Spleen (tissue), 11 donors: ENCODE results near the gene CREBRF. TPM values are rescaled to one million over a fixed set of nuclear protein-coding genes. Genes with fewer than 3 reads are reported as not detected.
"Not testable (repeated sequence)": the region's sequence is repeated elsewhere in the genome, so short reads cannot be mapped to it uniquely, and the experiment has no call there.

Experiments
- DNase-seq: peaks from one replicate; pipeline ENCODE4 v3.0.0-alpha.2; 2020
- H3K27ac ChIP-seq, 8 donors: fragments of 200-600 bp; sonication (generic) in 7 of 8; 1 replicate in 4 of 8; 2 replicates in 4 of 8; pipeline versions ENCODE4 v1.5.0 to v1.8.0; 2016 to 2021; ENCODE audit warnings: inconsistent platforms in 4 of 8, mild to moderate bottlenecking in 4 of 8, moderate library complexity in 1 of 8
- H3K27me3 ChIP-seq, 7 donors: fragments of 200-600 bp; sonication (generic) in 6 of 7; replicated peaks in 1 of 7; 1 replicate in 4 of 7; 2 replicates in 3 of 7; pipeline versions ENCODE4 v1.5.0 to v1.8.0; 2016 to 2021; ENCODE audit warnings: inconsistent platforms in 3 of 7, mild to moderate bottlenecking in 1 of 7
- H3K36me3 ChIP-seq, 6 donors: fragments of 200-600 bp; sonication (generic) in 5 of 6; 1 replicate in 4 of 6; 2 replicates in 2 of 6; pipeline versions ENCODE4 v1.5.0 to v1.8.0; 2016 to 2021; ENCODE audit warnings: inconsistent platforms in 2 of 6
- H3K4me1 ChIP-seq, 6 donors: fragments of 200-600 bp; sonication (generic) in 5 of 6; 1 replicate in 3 of 6; 2 replicates in 3 of 6; pipeline versions ENCODE4 v1.5.0 to v1.8.0; 2016 to 2021; ENCODE audit warnings: inconsistent platforms in 3 of 6
- H3K4me3 ChIP-seq, 8 donors: fragments of 200-600 bp; sonication (generic) in 7 of 8; 1 replicate in 4 of 8; 2 replicates in 4 of 8; pipeline versions ENCODE4 v1.5.0 to v1.8.0; 2016 to 2021; ENCODE audit warnings: inconsistent platforms in 4 of 8, mild to moderate bottlenecking in 4 of 8, moderate library complexity in 2 of 8
- H3K9me3 ChIP-seq, 8 donors: fragments of 200-600 bp; sonication (generic) in 7 of 8; 1 replicate in 4 of 8; 2 replicates in 4 of 8; pipeline versions ENCODE4 v1.5.0 to v1.8.0; 2016 to 2021; ENCODE audit warnings: inconsistent platforms in 4 of 8
- CTCF ChIP-seq, 11 experiments: fragments of 200-600 bp in 7 of 11; fragments of 450-650 bp in 4 of 11; sonication (generic) in 4 of 11; IDR thresholded peaks in 8 of 11; conservative IDR thresholded peaks in 3 of 11; 1 replicate in 7 of 11; 2 replicates in 4 of 11; pipeline versions ENCODE4 v1.4.0 to v1.8.0; 2016 to 2021; ENCODE audit warnings: antibody characterized with exemption in 11 of 11, inconsistent platforms in 4 of 11, mild to moderate bottlenecking in 1 of 11
- POLR2A ChIP-seq, 3 donors: fragments of 450-650 bp; IDR thresholded peaks; one replicate each; pipeline ENCODE4 v1.5.1; 2017; ENCODE audit warnings: antibody characterized with exemption in 3 of 3, mild to moderate bottlenecking in 1 of 3
- POLR2AphosphoS5 ChIP-seq, 3 donors: sonication (generic); formaldehyde crosslinking; IDR thresholded peaks; one replicate each; pipeline ENCODE4 v1.5.1; 2017; ENCODE audit warnings: antibody characterized with exemption in 3 of 3
- WGBS, 5 donors: extraction: QIAGEN DNeasy Blood & Tissue Kit in 3 of 5; methylation state at CpG; one replicate each; pipeline versions ENCODE4 v1.1.5 to v1.1.7; 2013 to 2018; 5-methylcytosine and 5-hydroxymethylcytosine counted together
- intact Hi-C: fragments of 100-400 bp; cut with DNase I; formaldehyde crosslinking; loops from one replicate; pipeline ENCODE4 v1.15.0; 2023; ENCODE audit warnings: low total_unique reads
- polyA plus RNA-seq, 3 donors: library from polyadenylated mRNA; stranded (reverse); fragments of 200-250 nt; gene quantifications; one replicate each; pipeline ENCODE4 v1.2.1, GENCODE V29; 2013
- total RNA-seq, 7 donors: library from RNA; depleted of rRNA in 3 of 7; stranded (reverse); fragments of >200 nt in 3 of 7; fragmentation: NEBNext Ultra II Directional in 4 of 7; extraction: Animal tissue kit (Norgen Biotek cat#: 25700) in 4 of 7; gene quantifications; one replicate each; pipeline versions ENCODE4 v1.1.0 to v1.2.1, GENCODE V29; 2016 to 2021
- donor health status: healthy with polysubstance abuse.
- donor health status: DM: no; HTN: no; CAD: no; lungs with moderate emphysema.
- donor health status: DM: no; HTN: no; CAD: no.
- donor health status: Bipolar disorder and iron deficiency.
- donor health status: healthy.
- donor health status: DM: no; HTN: no; CAD: no.
- donor health status: DM: yes; HTN: yes; CAD: no.

Gene CREBRF
- total and polyA plus RNA-seq, 10 donors, result 7.2 to 85.9 (median 56.2) TPM

- Histone ChIP-seq H3K4me1 (peaks cover 0 to 94% (median 34%) of the 10 kb centered on the region in 6 donors), H3K27me3 (no peaks in the 10 kb centered on the region), H3K27ac (no peak overlapping the region), H3K9me3 (peaks cover 0 to 8% (median 0%) of the 10 kb centered on the region in 8 donors), H3K36me3 (peaks cover 0 to 8% (median 6%) of the 10 kb centered on the region in 6 donors), H3K4me3 (no peak overlapping the region)
- TF ChIP-seq POLR2A (IDR thresholded peaks at IDR 0.05), result no peak
- no peak for TF ChIP-seq CTCF (IDR thresholded peaks at IDR 0.05 in 8 of 11, conservative IDR thresholded peaks at IDR 0.05 in 3 of 11)
- TF ChIP-seq POLR2AphosphoS5 (IDR thresholded peaks at IDR 0.05), result no peak
- no peak for DNase-seq
- 89 to 94% (median 93%) methylated on average over 5 of the region's 5 CpGs for WGBS, 5 donors
- intact Hi-C loops, result no loop called here
These were observed 19.8 kb downstream of the CREBRF start for GRCh38 chr5:173075970-173076369.

DNA sequence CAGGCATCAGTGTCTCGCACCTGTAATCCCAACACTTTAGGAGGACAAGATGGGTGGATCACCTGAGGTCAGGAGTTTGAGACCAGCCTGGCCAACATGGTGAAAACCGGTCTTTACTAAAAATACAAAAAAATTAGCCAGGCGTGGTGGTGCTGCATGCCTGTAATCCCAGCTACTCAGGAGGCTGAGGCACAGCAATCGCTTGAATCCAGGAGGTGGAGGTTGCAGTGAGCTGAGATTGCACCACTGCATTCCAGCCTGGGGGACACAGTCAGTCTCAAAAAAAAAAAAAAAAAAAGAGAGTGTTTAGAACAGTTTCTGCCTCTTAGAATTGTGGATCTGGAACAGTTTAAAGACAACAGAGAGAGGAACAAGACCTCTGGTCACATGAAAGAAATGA lies 20.3 kb downstream of the CREBRF start:
- H3K27ac ChIP-seq, H3K27me3 ChIP-seq, DNase-seq, H3K9me3 ChIP-seq, H3K4me3 ChIP-seq, intact Hi-C loops: not testable (repeated sequence)
- Histone ChIP-seq H3K36me3 (peaks cover 0 to 13% (median 10%) of the 10 kb centered on the region in 6 donors), H3K4me1 (peaks cover 0 to 89% (median 31%) of the 10 kb centered on the region in 6 donors)
- WGBS, 5 donors, result 94 to 97% (median 95%) methylated on average over 4 of the region's 4 CpGs

DNA sequence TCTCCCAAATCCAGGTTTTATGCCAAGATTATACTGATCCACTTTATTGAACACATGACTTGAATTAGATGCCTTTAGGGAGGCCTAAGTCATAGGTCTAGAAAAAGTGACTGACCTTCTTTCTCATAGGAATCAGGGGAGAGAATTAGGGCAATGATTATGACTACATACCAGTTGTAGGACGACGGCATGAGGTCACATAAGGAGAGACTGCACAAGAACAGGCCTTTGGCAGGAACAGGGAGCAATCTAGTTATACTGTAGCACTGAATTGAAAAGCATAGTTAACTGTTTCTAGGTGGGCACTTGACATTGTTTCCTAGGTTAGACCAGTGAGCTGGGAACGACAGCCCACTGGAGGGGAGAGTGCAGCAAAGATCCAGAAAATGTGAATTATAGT lies 22.7 kb downstream of the CREBRF start:
- DNase-seq, result no peak
- intact Hi-C loops, result no loop called here
- Histone ChIP-seq H3K36me3 (peaks cover 0 to 36% (median 20%) of the 10 kb centered on the region in 6 donors), H3K27me3 (no peaks in the 10 kb centered on the region), H3K9me3 (peaks cover 0 to 8% (median 0%) of the 10 kb centered on the region in 8 donors), H3K4me3 (no peak overlapping the region), H3K27ac (no peak overlapping the region), H3K4me1 (peaks cover 0 to 71% (median 22%) of the 10 kb centered on the region in 6 donors)
- WGBS, 5 donors, result 80 to 88% (median 82%) methylated on average over 3 of the region's 3 CpGs
- TF ChIP-seq POLR2AphosphoS5 (IDR thresholded peaks at IDR 0.05) (no peak), POLR2A (IDR thresholded peaks at IDR 0.05) (no peak), CTCF (IDR thresholded peaks at IDR 0.05 in 8 of 11, conservative IDR thresholded peaks at IDR 0.05 in 3 of 11) (no peak)

GRCh38 chr5:173089581-173089980 lies 33.4 kb downstream of the CREBRF start:
- H3K36me3 ChIP-seq, result peaks cover 0 to 93% (median 61%) of the 10 kb centered on the region in 6 donors
- intact Hi-C loops, result no loop called here

More at GRCh38 chr5:173089581-173089980, 33.4 kb downstream of the CREBRF start:
- Histone ChIP-seq H3K9me3 (no peaks in the 10 kb centered on the region), H3K27me3 (no peaks in the 10 kb centered on the region), H3K27ac (no peak overlapping the region), H3K4me1 (peaks cover 0 to 33% (median 0%) of the 10 kb centered on the region in 6 donors), H3K4me3 (no peak overlapping the region)
- TF ChIP-seq POLR2AphosphoS5 (IDR thresholded peaks at IDR 0.05) (no peak), POLR2A (IDR thresholded peaks at IDR 0.05) (no peak), CTCF (IDR thresholded peaks at IDR 0.05 in 8 of 11, conservative IDR thresholded peaks at IDR 0.05 in 3 of 11) (no peak)
- 53 to 83% (median 60%) methylated on average over 1 of the region's 1 CpG for WGBS, 5 donors
- no peak for DNase-seq
